GM23248 (cell line): ENCODE measurements around the gene CAVIN2. TPM values are rescaled to one million over a fixed set of nuclear protein-coding genes. Genes with fewer than 3 reads are reported as not detected.

Experiments used
- DNase-seq: peaks from one replicate; pipeline ENCODE4 v3.0.0-alpha.2; 2015
- H2AFZ ChIP-seq: fragments of 200-600 bp; sonication (generic); 2 replicates; pipeline ENCODE4 v1.6.1; 2016; ENCODE audit warnings: antibody characterized with exemption
- H3F3A ChIP-seq: fragments of 200-600 bp; sonication (generic); 2 replicates; pipeline ENCODE4 v1.6.1; 2016; ENCODE audit warnings: mild to moderate bottlenecking, antibody characterized with exemption, mixed run types; ENCODE audit not compliant: insufficient read depth
- H3K27ac ChIP-seq: fragments of 200-600 bp; sonication (generic); 2 replicates; pipeline ENCODE4 v1.5.1; 2016; ENCODE audit warnings: mild to moderate bottlenecking
- H3K27me3 ChIP-seq: fragments of 200-600 bp; sonication (generic); replicated peaks from 2 replicates; pipeline ENCODE4 v1.6.1; 2016; ENCODE audit warnings: mild to moderate bottlenecking; ENCODE audit not compliant: insufficient read depth
- H3K36me3 ChIP-seq: fragments of 200-600 bp; sonication (generic); 2 replicates; pipeline ENCODE4 v1.6.1; 2016; ENCODE audit warnings: low read depth, mild to moderate bottlenecking
- H3K4me1 ChIP-seq: fragments of 200-600 bp; sonication (generic); 2 replicates; pipeline ENCODE4 v1.6.1; 2016; ENCODE audit warnings: mild to moderate bottlenecking; ENCODE audit not compliant: insufficient read depth
- H3K4me2 ChIP-seq: fragments of 200-600 bp; sonication (generic); one replicate; pipeline ENCODE4 v1.6.1; 2016; ENCODE audit warnings: mild to moderate bottlenecking; ENCODE audit not compliant: unreplicated experiment
- H3K4me3 ChIP-seq: fragments of 200-600 bp; sonication (generic); 2 replicates; pipeline ENCODE4 v1.5.1; 2016; ENCODE audit warnings: mild to moderate bottlenecking
- H3K79me2 ChIP-seq: fragments of 200-600 bp; sonication (generic); 2 replicates; pipeline ENCODE4 v1.6.1; 2016; ENCODE audit warnings: mild to moderate bottlenecking; ENCODE audit not compliant: insufficient read depth
- H3K9ac ChIP-seq: fragments of 200-600 bp; sonication (generic); 2 replicates; pipeline ENCODE4 v1.6.1; 2016; ENCODE audit warnings: mild to moderate bottlenecking
- H3K9me2 ChIP-seq: fragments of 200-600 bp; sonication (generic); 2 replicates; pipeline ENCODE4 v1.6.1; 2016; ENCODE audit warnings: mixed run types, mild to moderate bottlenecking, moderate library complexity; ENCODE audit not compliant: insufficient read depth
- H3K9me3 ChIP-seq: fragments of 200-600 bp; sonication (generic); one replicate; pipeline ENCODE4 v1.6.1; 2017; ENCODE audit warnings: low read depth
- H4K20me1 ChIP-seq: fragments of 200-600 bp; sonication (generic); 2 replicates; pipeline ENCODE4 v1.6.0; 2016; ENCODE audit not compliant: insufficient read depth
- EZH2 ChIP-seq: fragments of 200-600 bp; sonication (generic); IDR thresholded peaks from 2 replicates; pipeline ENCODE4 v1.6.1; 2018; ENCODE audit warnings: antibody characterized with exemption, mild to moderate bottlenecking; ENCODE audit not compliant: insufficient read depth, poor library complexity, severe bottlenecking
- EZH2phosphoT487 ChIP-seq: fragments of 200-600 bp; sonication (generic); IDR thresholded peaks from 2 replicates; pipeline ENCODE4 v1.6.1; 2018; ENCODE audit warnings: antibody characterized with exemption, moderate library complexity, mild to moderate bottlenecking, low read depth; ENCODE audit not compliant: insufficient read depth
- WGBS, 2 experiments: methylation state at CpG; one replicate each; pipeline ENCODE4 v1.1.6; 2015 to 2017; ENCODE audit warnings: low lambda C conversion rate in 2 of 2, low coverage in 1 of 2; ENCODE audit errors: missing lambda C conversion rate in 2 of 2; 5-methylcytosine and 5-hydroxymethylcytosine counted together
- in situ Hi-C: fragments of 300-500 bp; cut with MboI; formaldehyde crosslinking; loops from 2 replicates; pipeline ENCODE4 v1.15.0; 2020
- polyA plus RNA-seq: library from polyadenylated mRNA; unstranded; fragments of >200 nt; fragmentation: Nextera tagmentation; extraction: Ambion mirVana; gene quantifications from 2 replicates; pipeline ENCODE4 v1.2.1, GENCODE V29; 2016
- total RNA-seq: library from RNA; depleted of rRNA; stranded (reverse); fragments of >200 nt; shearing (Covaris generic); gene quantifications from 2 replicates; pipeline ENCODE4 v1.2.3, GENCODE V29; 2014; rRNA removed

Gene CAVIN2
- total RNA-seq: 2.8 and 3.1 TPM in 2 replicates
- polyA plus RNA-seq: 5.2 and 6.1 TPM in 2 replicates

- no peaks in the 10 kb centered on the region for H3K9me3 ChIP-seq
- peak within 1 kb of the TSS; percentile 56 for H2AFZ ChIP-seq
- H3K27me3 ChIP-seq: no peaks in the 10 kb centered on the region
- no peaks in the 10 kb centered on the region for H3K9me2 ChIP-seq
- H3K4me2 ChIP-seq: peak within 1 kb of the TSS; percentile 43
- peak; percentile 76 for DNase-seq
- H3K79me2 ChIP-seq: no peaks in the 10 kb centered on the region
- no peak within 1 kb of the TSS for H3K9ac ChIP-seq
- no peak within 1 kb of the TSS for H3K27ac ChIP-seq
- 72 to 73% methylated on average over 31 of the region's 31 CpGs for WGBS, 2 experiments
- no peaks in the 10 kb centered on the region for H4K20me1 ChIP-seq
- peaks cover 27% of the 10 kb centered on the region for H3K4me1 ChIP-seq
- in situ Hi-C loops: no loop called here
- no peaks in the 10 kb centered on the region for H3K36me3 ChIP-seq
- peak within 1 kb of the TSS; percentile 35; the same call in 1 of the 2 replicates for H3K4me3 ChIP-seq
- TF ChIP-seq EZH2phosphoT487 (no peak), EZH2 (no peak)
- peaks cover 18% of the 10 kb centered on the region; the same call in 1 of the 2 replicates for H3F3A ChIP-seq
These were observed at the start of gene CAVIN2 for GRCh38 chr2:191846515-191847476. TSS of gene CAVIN2 (minus strand) at chr2:191847088. CDS start at chr2:191846925, 163 bp downstream.

- Histone ChIP-seq H3K36me3 (no peaks in the 10 kb centered on the region), H3K27ac (no peak overlapping the region), H3K9me2 (no peaks in the 10 kb centered on the region), H3K9ac (no peak overlapping the region), H4K20me1 (no peaks in the 10 kb centered on the region), H3K27me3 (no peaks in the 10 kb centered on the region), H3K4me3 (no peak overlapping the region), H3K79me2 (no peaks in the 10 kb centered on the region), H3K4me2 (no peak overlapping the region), H2AFZ (no peak overlapping the region), H3K9me3 (no peaks in the 10 kb centered on the region), H3K4me1 (peaks cover 41% of the 10 kb centered on the region), H3F3A (peaks cover 34% of the 10 kb centered on the region)
- no peak for DNase-seq
- WGBS, 2 experiments: 91 to 93% methylated on average over 2 of the region's 2 CpGs
- in situ Hi-C loops: no loop called here
- TF ChIP-seq EZH2 (no peak), EZH2phosphoT487 (no peak)
These were observed 48.9 kb upstream of the CAVIN2 start for GRCh38 chr2:191895743-191896142.

GRCh38 chr2:191895195-191895594 is 48.3 kb upstream of the CAVIN2 start:
- no peaks in the 10 kb centered on the region for H3K36me3 ChIP-seq
- H3K9ac ChIP-seq: no peak overlapping the region
- H4K20me1 ChIP-seq: no peaks in the 10 kb centered on the region
- H3K9me2 ChIP-seq: no peaks in the 10 kb centered on the region
- peak overlapping the region; percentile 53 for H3K4me2 ChIP-seq
- no peaks in the 10 kb centered on the region for H3K27me3 ChIP-seq
- H3K27ac ChIP-seq: peak overlapping the region; percentile 60
- H3F3A ChIP-seq: peaks cover 34% of the 10 kb centered on the region
- TF ChIP-seq EZH2phosphoT487 (no peak), EZH2 (no peak)
- no peak overlapping the region for H2AFZ ChIP-seq
- no peak for DNase-seq
- H3K9me3 ChIP-seq: no peaks in the 10 kb centered on the region
- peaks cover 41% of the 10 kb centered on the region for H3K4me1 ChIP-seq
- WGBS, 2 experiments: 96 to 99% methylated on average over 4 of the region's 4 CpGs
- in situ Hi-C loops: no loop called here
- H3K4me3 ChIP-seq: peak overlapping the region; percentile 16; the same call in 1 of the 2 replicates
- H3K79me2 ChIP-seq: no peaks in the 10 kb centered on the region

- H3K4me3 ChIP-seq: peak overlapping the region; percentile 25; the same call in 1 of the 2 replicates
- in situ Hi-C loops: no loop called here
- H3K9ac ChIP-seq: no peak overlapping the region
- H3F3A ChIP-seq: peaks cover 29% of the 10 kb centered on the region; the same call in 1 of the 2 replicates
- DNase-seq: peak; percentile 87
- H3K79me2 ChIP-seq: no peaks in the 10 kb centered on the region
- no peaks in the 10 kb centered on the region for H3K9me3 ChIP-seq
- peaks cover 37% of the 10 kb centered on the region for H3K4me1 ChIP-seq
- no peaks in the 10 kb centered on the region for H3K9me2 ChIP-seq
- H3K36me3 ChIP-seq: no peaks in the 10 kb centered on the region
- peak overlapping the region; percentile 53 for H3K4me2 ChIP-seq
- H3K27ac ChIP-seq: peak overlapping the region; percentile 60
- WGBS, 2 experiments: 4% methylated on average over 3 of the region's 3 CpGs
- H3K27me3 ChIP-seq: no peaks in the 10 kb centered on the region
- no peak for TF ChIP-seq EZH2
- no peak for TF ChIP-seq EZH2phosphoT487
- no peaks in the 10 kb centered on the region for H4K20me1 ChIP-seq
- H2AFZ ChIP-seq: peak overlapping the region; percentile 6; the same call in 1 of the 2 replicates
These were observed 47.8 kb upstream of the CAVIN2 start for GRCh38 chr2:191894681-191895147.
